ENCODE data around the gene ITPKB. TPM values are rescaled to one million over a fixed set of nuclear protein-coding genes. Genes with fewer than 3 reads are reported as not detected.

ITPKB gene
- total RNA-seq, 1 donor: 6.2 TPM

GRCh38 chr1:226728448-226728847, 10.6 kb downstream of the ITPKB start:
- TF ChIP-seq CTCF (IDR thresholded peaks at IDR 0.05; ENCODE audit: extremely low read depth, low read depth, low read length): no peak
- H3K27ac ChIP-seq (ENCODE audit: low read depth, low read length): no peak overlapping the region
- no peak overlapping the region for H2AFZ ChIP-seq (ENCODE audit: low read length)
- H3K9me3 ChIP-seq (ENCODE audit: low read depth, low read length): no peaks in the 10 kb centered on the region
- H3K4me1 ChIP-seq (ENCODE audit: insufficient read depth, low read length): peaks cover 7% of the 10 kb centered on the region
- H3K36me3 ChIP-seq (ENCODE audit: insufficient read depth, low read length): no peaks in the 10 kb centered on the region
- H3K4me2 ChIP-seq (ENCODE audit: insufficient read depth, low read length): no peak overlapping the region
- H3K4me3 ChIP-seq (ENCODE audit: insufficient read depth, low read length): no peak overlapping the region
- DNase-seq (ENCODE audit: insufficient read length, low spot score, missing footprints): no peak
- H3K27me3 ChIP-seq (ENCODE audit: insufficient read depth, low read length): no peaks in the 10 kb centered on the region
- H4K20me1 ChIP-seq (ENCODE audit: insufficient read depth, low read length): no peaks in the 10 kb centered on the region
- H3K79me2 ChIP-seq (ENCODE audit: insufficient read depth, low read length): no peaks in the 10 kb centered on the region

GRCh38 chr1:226725897-226726267, 13.2 kb downstream of the ITPKB start:
- Histone ChIP-seq H3K36me3 (ENCODE audit: insufficient read depth, low read length) (no peaks in the 10 kb centered on the region), H3K27me3 (ENCODE audit: insufficient read depth, low read length) (no peaks in the 10 kb centered on the region), H3K27ac (ENCODE audit: low read depth, low read length) (no peak overlapping the region), H3K79me2 (ENCODE audit: insufficient read depth, low read length) (no peaks in the 10 kb centered on the region), H3K9me3 (ENCODE audit: low read depth, low read length) (no peaks in the 10 kb centered on the region), H4K20me1 (ENCODE audit: insufficient read depth, low read length) (no peaks in the 10 kb centered on the region), H3K4me3 (ENCODE audit: insufficient read depth, low read length) (no peak overlapping the region), H3K4me1 (ENCODE audit: insufficient read depth, low read length) (peaks cover 10% of the 10 kb centered on the region), H3K4me2 (ENCODE audit: insufficient read depth, low read length) (no peak overlapping the region), H2AFZ (ENCODE audit: low read length) (no peak overlapping the region)
- no peak for DNase-seq (ENCODE audit: insufficient read length, low spot score, missing footprints)
- TF ChIP-seq CTCF (IDR thresholded peaks at IDR 0.05; ENCODE audit: extremely low read depth, low read depth, low read length): no peak

DNA sequence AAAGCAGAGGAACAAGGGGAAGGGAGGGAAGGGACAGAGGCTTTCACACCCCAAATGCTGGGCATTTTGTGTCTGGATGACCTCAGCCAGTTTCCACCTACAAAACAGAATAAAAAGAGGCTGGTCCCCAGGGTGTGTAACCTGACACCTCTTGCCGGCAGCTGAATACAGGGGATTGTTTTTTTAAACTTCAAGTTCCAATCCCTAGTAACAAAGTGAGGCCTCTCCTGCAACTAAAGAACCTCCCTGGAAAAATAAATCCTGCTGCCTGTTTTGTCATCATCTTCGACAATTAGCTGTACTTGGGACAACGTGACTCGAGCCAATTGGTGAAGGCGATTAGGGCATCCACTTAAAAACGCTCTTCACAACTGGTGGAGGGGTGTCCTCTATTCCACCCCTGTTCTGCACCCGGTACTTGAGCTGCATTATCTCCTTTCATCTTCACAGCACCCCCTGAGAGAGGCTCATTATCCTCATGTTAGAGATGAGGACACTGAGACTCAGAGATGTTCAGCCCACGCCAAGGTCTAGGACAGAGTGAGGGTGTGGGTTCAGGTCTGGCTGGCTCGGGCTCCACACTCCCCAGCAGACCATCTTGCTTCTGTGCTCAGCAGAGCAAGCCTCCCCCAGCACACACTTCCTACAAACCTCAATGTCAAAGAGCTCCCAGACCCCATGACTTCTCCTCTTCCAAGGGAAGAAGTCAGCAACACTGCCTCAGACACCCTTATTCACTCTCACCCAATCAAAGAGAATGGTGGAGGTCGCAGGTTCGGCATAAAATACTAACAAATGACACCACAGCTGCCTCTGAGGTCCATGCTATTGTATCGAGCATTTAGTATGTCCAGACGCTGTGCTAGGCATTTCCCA, 15.2 kb downstream of the ITPKB start:
- no peaks in the 10 kb centered on the region for H3K27me3 ChIP-seq (ENCODE audit: insufficient read depth, low read length)
- TF ChIP-seq CTCF (IDR thresholded peaks at IDR 0.05; ENCODE audit: extremely low read depth, low read depth, low read length): no peak
- no peak for DNase-seq (ENCODE audit: insufficient read length, low spot score, missing footprints)
- no peaks in the 10 kb centered on the region for H3K79me2 ChIP-seq (ENCODE audit: insufficient read depth, low read length)
- H3K4me3 ChIP-seq (ENCODE audit: insufficient read depth, low read length): no peak overlapping the region
- no peak overlapping the region for H3K27ac ChIP-seq (ENCODE audit: low read depth, low read length)
- peaks cover 10% of the 10 kb centered on the region for H3K4me1 ChIP-seq (ENCODE audit: insufficient read depth, low read length)
- H4K20me1 ChIP-seq (ENCODE audit: insufficient read depth, low read length): no peaks in the 10 kb centered on the region
- no peak overlapping the region for H3K4me2 ChIP-seq (ENCODE audit: insufficient read depth, low read length)
- H3K9me3 ChIP-seq (ENCODE audit: low read depth, low read length): no peaks in the 10 kb centered on the region
- no peak overlapping the region for H2AFZ ChIP-seq (ENCODE audit: low read length)
- no peaks in the 10 kb centered on the region for H3K36me3 ChIP-seq (ENCODE audit: insufficient read depth, low read length)

- Histone ChIP-seq H2AFZ (ENCODE audit: low read length) (no peak overlapping the region), H3K4me1 (ENCODE audit: insufficient read depth, low read length) (peaks cover 10% of the 10 kb centered on the region), H3K27me3 (ENCODE audit: insufficient read depth, low read length) (no peaks in the 10 kb centered on the region), H3K9me3 (ENCODE audit: low read depth, low read length) (no peaks in the 10 kb centered on the region), H3K27ac (ENCODE audit: low read depth, low read length) (no peak overlapping the region), H3K36me3 (ENCODE audit: insufficient read depth, low read length) (no peaks in the 10 kb centered on the region), H3K4me3 (ENCODE audit: insufficient read depth, low read length) (no peak overlapping the region), H3K4me2 (ENCODE audit: insufficient read depth, low read length) (no peak overlapping the region), H3K79me2 (ENCODE audit: insufficient read depth, low read length) (no peaks in the 10 kb centered on the region), H4K20me1 (ENCODE audit: insufficient read depth, low read length) (no peaks in the 10 kb centered on the region)
- DNase-seq (ENCODE audit: insufficient read length, low spot score, missing footprints): no peak
- TF ChIP-seq CTCF (IDR thresholded peaks at IDR 0.05; ENCODE audit: extremely low read depth, low read depth, low read length): no peak
Observed at GRCh38 chr1:226722901-226723656, 16.0 kb downstream of the ITPKB start.
